Activated CD8-positive, alpha-beta T cell treated with anti-CD3 and anti-CD28 coated beads, Interleukin-2, amount 10 ng/mL, durations not matched to agents 7 days and 5 days (primary cell): ENCODE data around the gene TMEM234. TPM values are rescaled to one million over a fixed set of nuclear protein-coding genes. Genes with fewer than 3 reads are reported as not detected.

Experiments
- ATAC-seq: fragments of 150-1000 bp; cut with Tn5 transposase; one replicate; pipeline ENCODE4 v1.10.0; 2021; ENCODE audit warnings: moderate library complexity
- CTCF ChIA-PET: fragments of 350-600 bp; sonication (Branson Sonifier 250); formaldehyde crosslinking; loops from one replicate; lab custom pipeline; 2021; ENCODE audit warnings: antibody characterized with exemption; lab: Charles Lee
- POLR2A ChIA-PET: fragments of 350-600 bp; sonication (Branson Sonifier 250); formaldehyde crosslinking; loops from one replicate; lab custom pipeline; 2021; ENCODE audit warnings: antibody characterized with exemption; lab: Charles Lee
- DNase-seq: peaks from one replicate; pipeline ENCODE4 v3.0.0-alpha.2; 2020
- H3K27ac Mint-ChIP-seq: one replicate; pipeline ENCODE4 v1.8.0; 2021; ENCODE audit warnings: mild to moderate bottlenecking, mixed read lengths
- H3K27me3 Mint-ChIP-seq: one replicate; pipeline ENCODE4 v1.8.0; 2021; ENCODE audit warnings: low read depth, mixed read lengths
- H3K36me3 Mint-ChIP-seq: one replicate; pipeline ENCODE4 v1.8.0; 2021; ENCODE audit warnings: low read depth, mixed read lengths
- H3K4me1 Mint-ChIP-seq: one replicate; pipeline ENCODE4 v1.8.0; 2021; ENCODE audit warnings: low read depth, mixed read lengths
- H3K4me3 Mint-ChIP-seq: one replicate; pipeline ENCODE4 v1.8.0; 2021; ENCODE audit warnings: mild to moderate bottlenecking, mixed read lengths
- H3K9me3 Mint-ChIP-seq: one replicate; pipeline ENCODE4 v1.8.0; 2022; ENCODE audit warnings: mixed read lengths; ENCODE audit not compliant: insufficient read depth
- total RNA-seq, 2 experiments: library from RNA; stranded (reverse); gene quantifications; one replicate each; pipeline ENCODE4 v1.2.3, GENCODE V29; 2021

Gene TMEM234
- total RNA-seq, 2 experiments from 2014 or later, result 10.6 TPM

- Mint-ChIP-seq H3K27me3 (no peaks in the 10 kb centered on the region), H3K4me1 (peaks cover 36% of the 10 kb centered on the region), H3K4me3 (peak overlapping the region; percentile 95), H3K36me3 (peaks cover 43% of the 10 kb centered on the region), H3K9me3 (no peaks in the 10 kb centered on the region), H3K27ac (peak overlapping the region; percentile 99)
- ChIA-PET POLR2A (interaction anchor here (0.7 to 2.5 kb wide), 10 partner anchors 9 to 216 kb away, joined by 3 to 20 read pairs (median 5); partner anchors contain the start of genes BSDC1, CCDC28B, FAM167B and KPNA6), CTCF (interaction anchor here (0.6 to 2.4 kb wide), 6 partner anchors 22 to 216 kb away, joined by 3 to 11 read pairs (median 6); partner anchors contain the start of genes BSDC1, CCDC28B, KPNA6 and TMEM39B)
- ATAC-seq (no peak), DNase-seq (no peak)
Observed at GRCh38 chr1:32178380-32179192, 43.6 kb downstream of the TMEM234 start.

GRCh38 chr1:32172621-32173245, 49.4 kb downstream of the TMEM234 start:
- Mint-ChIP-seq H3K4me3 (no peak overlapping the region), H3K36me3 (peaks cover 53% of the 10 kb centered on the region), H3K9me3 (no peaks in the 10 kb centered on the region), H3K27me3 (no peaks in the 10 kb centered on the region), H3K27ac (peak overlapping the region; percentile 74), H3K4me1 (peaks cover 18% of the 10 kb centered on the region)
- no peak for DNase-seq
- CTCF ChIA-PET, result interaction anchor here (0.6 kb wide), 2 partner anchors 118 to 199 kb away, joined by 3 read pairs; no protein-coding TSS in a partner anchor
- ATAC-seq, result no peak
- POLR2A ChIA-PET, result interaction anchor here (1.3 kb wide), 1 partner anchor 13 kb away, joined by 3 read pairs; no protein-coding TSS in a partner anchor

- H3K4me1 Mint-ChIP-seq, result peaks cover 18% of the 10 kb centered on the region
- ATAC-seq (no peak), DNase-seq (no peak)
- no peak overlapping the region for H3K27ac Mint-ChIP-seq
- no peak overlapping the region for H3K4me3 Mint-ChIP-seq
- ChIA-PET CTCF (no interaction called here), POLR2A (interaction anchor here (1.3 kb wide), 1 partner anchor 15 kb away, joined by 3 read pairs; no protein-coding TSS in a partner anchor)
- H3K27me3 Mint-ChIP-seq, result no peaks in the 10 kb centered on the region
- no peaks in the 10 kb centered on the region for H3K9me3 Mint-ChIP-seq
- peaks cover 57% of the 10 kb centered on the region for H3K36me3 Mint-ChIP-seq
Observed at GRCh38 chr1:32170991-32171390, 51.2 kb downstream of the TMEM234 start.

Other genes starting within 250 kb of the TMEM234 start
- 100 to 1,000 TPM; 194 to 197 TPM for gene KHDRBS1, start 208.5 kb downstream of the TMEM234 start, total RNA-seq
- gene TMEM39B, start 149.4 kb downstream of the TMEM234 start, total RNA-seq, result 10 to 100 TPM; 32.6 to 36.2 TPM
- 10 to 100 TPM; 65.7 to 67.2 TPM for gene KPNA6, start 114.3 kb downstream of the TMEM234 start, total RNA-seq
- gene TXLNA, start 42.7 kb downstream of the TMEM234 start, total RNA-seq, result 10 to 100 TPM; 79.7 to 79.8 TPM
- 10 to 100 TPM; 71.4 to 72.8 TPM for gene CCDC28B, start 21.8 kb downstream of the TMEM234 start, total RNA-seq
- 1 to 10 TPM; 6.1 to 6.3 TPM for gene IQCC, start 16.7 kb downstream of the TMEM234 start, total RNA-seq
- gene DCDC2B, start 13.3 kb downstream of the TMEM234 start, total RNA-seq, result not detected
- 100 to 1,000 TPM; 194 to 196 TPM for gene EIF3I, start 54 bp upstream of the TMEM234 start, total RNA-seq
- under 1 TPM; 0.78 to 0.90 TPM for gene FAM167B, start 24.9 kb upstream of the TMEM234 start, total RNA-seq
- 100 to 1,000 TPM; 464 to 488 TPM for gene LCK, start 28.9 kb upstream of the TMEM234 start, total RNA-seq
- gene HDAC1, start 69.7 kb upstream of the TMEM234 start, total RNA-seq, result 100 to 1,000 TPM; 219 to 227 TPM
- gene MARCKSL1, start 113.9 kb upstream of the TMEM234 start, total RNA-seq, result 10 to 100 TPM; 23.1 to 26.1 TPM
- gene FAM229A, start 140.1 kb upstream of the TMEM234 start, total RNA-seq, result 1 to 10 TPM; 2.6 to 3.2 TPM
- gene TSSK3, start 140.2 kb upstream of the TMEM234 start, total RNA-seq, result under 1 TPM in 1 of 2 experiments, not detected in 1; 0.21 TPM
- gene BSDC1, start 172.1 kb upstream of the TMEM234 start, total RNA-seq, result 10 to 100 TPM; 37.3 to 38.5 TPM
- gene ZBTB8B, start 242.7 kb upstream of the TMEM234 start, total RNA-seq, result not detected